Uterus (tissue), 4 donors: ENCODE results near the gene TSPAN7. TPM values are rescaled to one million over a fixed set of nuclear protein-coding genes. Genes with fewer than 3 reads are reported as not detected.

ENCODE experiments used
- DNase-seq, 2 donors: peaks; one replicate each; pipeline ENCODE4 v3.0.0-alpha.2; 2019 to 2020
- H3K27ac ChIP-seq, 2 donors: fragments of 200-600 bp; sonication (generic); 1 replicate in 1 of 2; 2 replicates in 1 of 2; pipeline ENCODE4 v1.5.1; 2016 to 2018
- H3K27me3 ChIP-seq, 2 donors: fragments of 200-600 bp; sonication (generic); one replicate each; pipeline ENCODE4 v1.5.1; 2018 to 2019; ENCODE audit warnings: control low read depth in 1 of 2
- H3K36me3 ChIP-seq, 2 donors: fragments of 200-600 bp; sonication (generic); one replicate each; pipeline ENCODE4 v1.5.1; 2019; ENCODE audit warnings: control low read depth in 1 of 2
- H3K4me1 ChIP-seq, 2 donors: fragments of 200-600 bp; sonication (generic); one replicate each; pipeline ENCODE4 v1.5.1; 2018 to 2019; ENCODE audit warnings: control low read depth in 1 of 2
- H3K4me3 ChIP-seq, 2 donors: fragments of 200-600 bp; sonication (generic); 1 replicate in 1 of 2; 2 replicates in 1 of 2; pipeline ENCODE4 v1.5.1; 2018 to 2019; ENCODE audit warnings: mild to moderate bottlenecking in 1 of 2
- H3K9me3 ChIP-seq, 2 donors: fragments of 200-600 bp; sonication (generic); one replicate each; pipeline ENCODE4 v1.5.1; 2019; ENCODE audit warnings: control low read depth in 1 of 2
- CTCF ChIP-seq, 4 experiments: fragments of 200-600 bp in 2 of 4; fragments of 450-650 bp in 2 of 4; sonication (generic) in 2 of 4; IDR thresholded peaks; one replicate each; pipeline ENCODE4 v1.5.1; 2016 to 2019; ENCODE audit warnings: antibody characterized with exemption in 4 of 4, mild to moderate bottlenecking in 2 of 4, moderate library complexity in 1 of 4
- POLR2A ChIP-seq, 2 donors: fragments of 450-650 bp; IDR thresholded peaks; one replicate each; pipeline ENCODE4 v1.6.1; 2016; ENCODE audit warnings: antibody characterized with exemption in 2 of 2, mild to moderate bottlenecking in 1 of 2, moderate library complexity in 1 of 2
- intact Hi-C: fragments of 100-400 bp; cut with DNase I; formaldehyde crosslinking; loops from one replicate; pipeline ENCODE4 v1.15.1; 2023; ENCODE audit warnings: low total_unique reads
- total RNA-seq, 4 donors: library from RNA; depleted of rRNA in 3 of 4; stranded (reverse); fragments of >200 nt in 3 of 4; gene quantifications; one replicate each; pipeline versions ENCODE4 v1.1.0 to v1.2.4, GENCODE V29; 2014 to 2023
- donor health status: DM: yes; HTN: yes; CAD: no.

Gene TSPAN7
- total RNA-seq, 4 donors from 2014 or later = 22.3 to 111 (median 77.8) TPM

- intact Hi-C loops = no loop called here
- DNase-seq = no peak
- H3K9me3 ChIP-seq = no peaks in the 10 kb centered on the region
- H3K27me3 ChIP-seq = no peaks in the 10 kb centered on the region
- TF ChIP-seq POLR2A (IDR thresholded peaks at IDR 0.05) (no peak), CTCF (IDR thresholded peaks at IDR 0.05) (no peak)
- no peak overlapping the region for H3K27ac ChIP-seq
- no peaks in the 10 kb centered on the region for H3K36me3 ChIP-seq
- H3K4me3 ChIP-seq = no peak overlapping the region
- no peaks in the 10 kb centered on the region for H3K4me1 ChIP-seq
These were observed 99.7 kb downstream of the TSPAN7 start for GRCh38 chrX:38661103-38661441.

- TF ChIP-seq POLR2A (IDR thresholded peaks at IDR 0.05) (no peak), CTCF (IDR thresholded peaks at IDR 0.05) (no peak)
- H3K36me3 ChIP-seq = no peaks in the 10 kb centered on the region
- intact Hi-C loops = no loop called here
- no peaks in the 10 kb centered on the region for H3K27me3 ChIP-seq
- no peak overlapping the region for H3K27ac ChIP-seq
- no peaks in the 10 kb centered on the region for H3K9me3 ChIP-seq
- no peak overlapping the region for H3K4me3 ChIP-seq
- no peak for DNase-seq
- H3K4me1 ChIP-seq = no peaks in the 10 kb centered on the region
These were observed 100.2 kb downstream of the TSPAN7 start for GRCh38 chrX:38661561-38661960.

- no peaks in the 10 kb centered on the region for H3K9me3 ChIP-seq
- no peak overlapping the region for H3K4me3 ChIP-seq
- H3K27me3 ChIP-seq = no peaks in the 10 kb centered on the region
- H3K27ac ChIP-seq = no peak overlapping the region
- no peak for DNase-seq
- no peaks in the 10 kb centered on the region for H3K36me3 ChIP-seq
- intact Hi-C loops = no loop called here
- no peak for TF ChIP-seq POLR2A (IDR thresholded peaks at IDR 0.05)
- no peak for TF ChIP-seq CTCF (IDR thresholded peaks at IDR 0.05)
- H3K4me1 ChIP-seq = no peaks in the 10 kb centered on the region
These were observed 101.3 kb downstream of the TSPAN7 start for GRCh38 chrX:38662640-38663039.

- TF ChIP-seq POLR2A (IDR thresholded peaks at IDR 0.05) (no peak), CTCF (IDR thresholded peaks at IDR 0.05) (peak in 3 of 4 experiments; percentile 26 to 39 (median 31))
- intact Hi-C loops = no loop called here
- Histone ChIP-seq H3K27ac (no peak overlapping the region), H3K4me1 (no peaks in the 10 kb centered on the region), H3K27me3 (no peaks in the 10 kb centered on the region), H3K4me3 (no peak overlapping the region), H3K36me3 (no peaks in the 10 kb centered on the region), H3K9me3 (no peaks in the 10 kb centered on the region)
- DNase-seq = no peak
These were observed 102.9 kb downstream of the TSPAN7 start for GRCh38 chrX:38664285-38664684.

GRCh38 chrX:38666909-38667308 lies 105.6 kb downstream of the TSPAN7 start:
- intact Hi-C loops = no loop called here
- DNase-seq = no peak
- Histone ChIP-seq H3K27me3 (no peaks in the 10 kb centered on the region), H3K36me3 (no peaks in the 10 kb centered on the region), H3K9me3 (no peaks in the 10 kb centered on the region), H3K4me1 (no peaks in the 10 kb centered on the region), H3K27ac (no peak overlapping the region), H3K4me3 (no peak overlapping the region)
- TF ChIP-seq CTCF (IDR thresholded peaks at IDR 0.05) (no peak), POLR2A (IDR thresholded peaks at IDR 0.05) (no peak)
